K562 (cell line): Measurements from ENCODE around the gene CYS1. TPM values are rescaled to one million over a fixed set of nuclear protein-coding genes. Genes with fewer than 3 reads are reported as not detected.

Source experiments
- ATAC-seq: fragments of 200-7000 bp; cut with Tn5 transposase; 3 replicates; pipeline ENCODE4 v1.9.1; 2020; ENCODE audit warnings: moderate library complexity
- BruUV-seq: library from RNA; stranded (reverse); fragments of 400-500 nt; replicated peaks from 2 replicates; lab custom pipeline; 2021; lab: Mats Ljungman, UMichigan
- CTCF ChIA-PET: fragments of 300-600 bp; formaldehyde crosslinking; extraction: SDS; loops from one replicate; lab custom pipeline; 2021; ENCODE audit warnings: low intra/inter-chr PET ratio; lab: Yijun Ruan, JAX
- POLR2A ChIA-PET: fragments of 300-600, 350-650 bp; sonication (Branson Sonifier 250); formaldehyde crosslinking; extraction: SDS; loops from one replicate; lab custom pipeline; 2021; ENCODE audit warnings: antibody characterized with exemption, inconsistent platforms; lab: Yijun Ruan, JAX
- DNase-seq, 4 experiments: peaks; one replicate each; pipeline versions ENCODE4 v3.0.0 to v3.0.0-alpha.2; 2011 to 2018; ENCODE audit warnings: low spot score in 3 of 4, mixed read lengths in 3 of 4; ENCODE audit errors: extremely low read depth in 1 of 4
- FAIRE-seq: peaks from 2 replicates; lab custom pipeline; 2011; peaks lifted over from hg19 to GRCh38; lab: Jason Lieb, UNC
- H2AFZ ChIP-seq: 2 replicates; pipeline ENCODE4 v1.6.0; 2011; ENCODE audit warnings: low read depth, low read length, control low read depth, inconsistent platforms
- H3K27ac ChIP-seq: fragments of 200-600 bp; 3 replicates; pipeline ENCODE4 v1.8.0; 2011; ENCODE audit warnings: low read depth, mild to moderate bottlenecking, control low read depth, inconsistent platforms, low read length, moderate library complexity, mixed read lengths; ENCODE audit errors: extremely low read depth
- H3K27me3 ChIP-seq, 2 experiments: fragments of 300-600 bp in 1 of 2; 2 replicates in 1 of 2; 3 replicates in 1 of 2; pipeline versions ENCODE4 v1.6.0 to v1.8.0; 2011; ENCODE audit warnings: inconsistent platforms in 2 of 2, low read length in 2 of 2, mild to moderate bottlenecking in 1 of 2, mixed read lengths in 1 of 2, moderate library complexity in 1 of 2; ENCODE audit not compliant: control insufficient read depth in 2 of 2, insufficient read depth in 2 of 2
- H3K36me3 ChIP-seq: fragments of 300-600 bp; 3 replicates; pipeline ENCODE4 v1.8.0; 2011; ENCODE audit warnings: mild to moderate bottlenecking, low read length, inconsistent platforms; ENCODE audit not compliant: control insufficient read depth, insufficient read depth
- H3K4me1 ChIP-seq, 2 experiments: fragments of 200-600 bp in 1 of 2; replicated peaks in 1 of 2; 2 replicates in 1 of 2; 3 replicates in 1 of 2; pipeline versions ENCODE4 v1.5.1 to v1.8.0; 2011; ENCODE audit warnings: inconsistent platforms in 2 of 2, low read length in 2 of 2, mild to moderate bottlenecking in 1 of 2, mixed read lengths in 1 of 2, moderate library complexity in 1 of 2; ENCODE audit not compliant: control insufficient read depth in 2 of 2, insufficient read depth in 2 of 2
- H3K4me2 ChIP-seq: 2 replicates; pipeline ENCODE4 v1.6.1; 2011; ENCODE audit warnings: low read length, control low read depth, inconsistent platforms, mixed read lengths; ENCODE audit not compliant: insufficient read depth
- H3K4me3 ChIP-seq: fragments of 200-600 bp; sonication (generic), shearing (Covaris generic); 2 replicates; pipeline ENCODE4 v1.5.1; 2016; ENCODE audit warnings: control low read depth, inconsistent platforms
- H3K79me2 ChIP-seq: fragments of 200-600 bp; 3 replicates; pipeline ENCODE4 v1.8.0; 2011; ENCODE audit warnings: low read length, inconsistent platforms; ENCODE audit not compliant: control insufficient read depth, insufficient read depth
- H3K9ac ChIP-seq, 2 experiments: 2 replicates each; pipeline versions ENCODE4 v1.6.0 to v1.6.1; 2011; ENCODE audit warnings: low read depth in 2 of 2, low read length in 2 of 2, control low read depth in 1 of 2, inconsistent platforms in 1 of 2, mild to moderate bottlenecking in 1 of 2, mixed read lengths in 1 of 2; ENCODE audit not compliant: insufficient read depth in 1 of 2
- H3K9me1 ChIP-seq: one replicate; pipeline ENCODE4 v1.6.0; 2011; ENCODE audit warnings: inconsistent platforms, mild to moderate bottlenecking, low read length, moderate library complexity; ENCODE audit not compliant: control insufficient read depth, insufficient read depth
- H3K9me3 ChIP-seq: replicated peaks from 2 replicates; pipeline ENCODE4 v1.5.1; 2011; ENCODE audit warnings: low read depth, low read length, inconsistent platforms; ENCODE audit not compliant: control insufficient read depth, insufficient read depth
- H4K20me1 ChIP-seq: replicated peaks from 2 replicates; pipeline ENCODE4 v1.6.1; 2011; ENCODE audit warnings: low read length, inconsistent platforms, mixed read lengths; ENCODE audit not compliant: control insufficient read depth, insufficient read depth
- E2F3 ChIP-seq: fragments of 250-450 bp; sonication (Bioruptor Pico); IDR thresholded peaks from 2 replicates; pipeline ENCODE4 v1.4.0; 2020; ENCODE audit warnings: mild to moderate bottlenecking
- FOXP4 ChIP-seq: sonication (generic); formaldehyde crosslinking; IDR thresholded peaks from 2 replicates; pipeline ENCODE4 v1.8.0; 2022; ENCODE audit warnings: mild to moderate bottlenecking, missing genetic modification reagents, borderline replicate concordance
- L3MBTL2 ChIP-seq: fragments of 450-650 bp; IDR thresholded peaks from 2 replicates; pipeline ENCODE4 v1.6.1; 2016; ENCODE audit warnings: mild to moderate bottlenecking, moderate library complexity
- MEIS2 ChIP-seq: fragments of 450-650 bp; IDR thresholded peaks from 2 replicates; pipeline ENCODE4 v1.6.1; 2014; ENCODE audit warnings: mild to moderate bottlenecking; ENCODE audit not compliant: partially characterized antibody
- NR0B1 ChIP-seq: fragments of 450-650 bp; IDR thresholded peaks from one replicate; pipeline ENCODE4 v1.6.1; 2018; ENCODE audit warnings: mild to moderate bottlenecking, moderate library complexity; ENCODE audit not compliant: partially characterized antibody
- PCBP1 ChIP-seq: fragments of 200-400 bp; formaldehyde crosslinking; IDR thresholded peaks from 2 replicates; pipeline ENCODE4 v1.6.1; 2018; ENCODE audit warnings: mild to moderate bottlenecking, low read depth, low read length; ENCODE audit not compliant: poor library complexity, severe bottlenecking
- RBM39 ChIP-seq: fragments of 200-400 bp; formaldehyde crosslinking; optimal IDR thresholded peaks from 2 replicates; pipeline ENCODE3; 2018; ENCODE audit warnings: low read depth, low read length
- RREB1 ChIP-seq: fragments of 250-450 bp; sonication (Bioruptor Pico); IDR thresholded peaks from 2 replicates; pipeline ENCODE4 v1.4.0; 2020
- XRCC3 ChIP-seq: fragments of 450-650 bp; IDR thresholded peaks from 2 replicates; pipeline ENCODE4 v1.6.1; 2017; ENCODE audit warnings: mild to moderate bottlenecking, moderate library complexity
- ZNF311 ChIP-seq: fragments of 250-450 bp; sonication (Bioruptor Pico); IDR thresholded peaks from 2 replicates; pipeline ENCODE4 v1.4.0; 2020; ENCODE audit warnings: mild to moderate bottlenecking, moderate library complexity
- WGBS: fragments of 100-300 bp; shearing (Covaris generic); methylation state at CpG from one replicate; pipeline ENCODE4 v1.1.6; 2016; ENCODE audit warnings: low coverage, mixed read lengths; ENCODE audit not compliant: insufficient coverage; ENCODE audit errors: missing lambda C conversion rate; 5-methylcytosine and 5-hydroxymethylcytosine counted together
- in situ Hi-C: fragments of 300-500 bp; cut with MboI; formaldehyde crosslinking; loops from 4 replicates; pipeline ENCODE4 v1.15.0; 2018; ENCODE audit warnings: inconsistent platforms, mixed read lengths
- intact Hi-C: fragments of 100-400 bp; cut with micrococcal nuclease; formaldehyde crosslinking; loops from 2 replicates; pipeline ENCODE4 v1.14.2; 2022
- polyA plus RNA-seq, 8 experiments: library from polyadenylated mRNA; depleted of rRNA in 4 of 8; stranded (reverse) in 5 of 8; unstranded in 3 of 8; fragments of >200 nt; fragmentation: Nextera tagmentation in 2 of 8; fragmentation: Illumina TruSeq in 1 of 8; extraction: Ambion mirVana in 2 of 8; extraction: Trizol in 1 of 8; gene quantifications; 2 replicates each; pipeline versions ENCODE4 v1.2.1 to v1.2.3, GENCODE V29; 2011 to 2014; ENCODE audit warnings: inconsistent platforms in 1 of 8, missing spikeins in 1 of 8
- total RNA-seq, 7 experiments: library from RNA; depleted of rRNA in 6 of 7; stranded (reverse); fragments of >200 nt in 6 of 7; fragmentation: Illumina TruSeq in 2 of 7; extraction: Trizol in 2 of 7; gene quantifications; 2 replicates each; pipeline versions ENCODE4 v1.2.1 to v1.2.3, GENCODE V29; 2011 to 2021; ENCODE audit warnings: low replicate concordance in 1 of 7

Gene CYS1
- total and polyA plus RNA-seq, 9 of the 15 experiments (the other 6 are each of a cell fraction or from before 2014, with no cell fraction given), result 0.11 to 0.13 TPM; not detected in 7

- peaks cover 10 to 53% of the 10 kb centered on the region in 2 experiments for H3K4me1 ChIP-seq
- H4K20me1 ChIP-seq, result no peaks in the 10 kb centered on the region
- no peak overlapping the region for H3K4me3 ChIP-seq
- no peak overlapping the region for H3K27ac ChIP-seq
- ATAC-seq, result no peak
- no peak for DNase-seq
- H3K27me3 ChIP-seq, result no peaks in the 10 kb centered on the region
- peak overlapping the region in 1 of 2 experiments; percentile 82; a peak in 2 of 4 replicates for H3K9ac ChIP-seq
- in situ Hi-C loops, result no loop called here
- no peaks in the 10 kb centered on the region for H3K79me2 ChIP-seq
- ChIA-PET POLR2A (interaction anchor here (0.6 to 1.4 kb wide), 7 partner anchors 11 to 488 kb away, joined by 3 to 8 read pairs (median 3); no protein-coding TSS in a partner anchor), CTCF (no interaction called here)
- FAIRE-seq, result no peak
- no peak overlapping the region for H2AFZ ChIP-seq
- no peaks in the 10 kb centered on the region for H3K9me3 ChIP-seq
- H3K36me3 ChIP-seq, result no peaks in the 10 kb centered on the region
- no peaks in the 10 kb centered on the region for H3K9me1 ChIP-seq
- intact Hi-C loops, result no loop called here
- 34% methylated on average over 9 of the region's 9 CpGs for WGBS
- H3K4me2 ChIP-seq, result no peak overlapping the region
- no TSS peak for BruUV-seq
- TF ChIP-seq ZNF311 (CRISPR knock-in tag) (no peak), XRCC3 (no peak), RREB1 (CRISPR knock-in tag) (no peak), RBM39 (no peak), E2F3 (CRISPR knock-in tag) (no peak), L3MBTL2 (no peak), FOXP4 (CRISPR knock-in tag) (no peak), PCBP1 (no peak), NR0B1 (no peak), MEIS2 (no peak)
Measured at GRCh38 chr2:10061221-10061925, 18.8 kb downstream of the CYS1 start.
